HG03442 (cell line): ENCODE results near the gene FMNL1.

Experiments used
- ATAC-seq: cut with Tn5 transposase; IDR thresholded peaks from one replicate; pipeline ENCODE4 v1.9.1; 2021; ENCODE audit warnings: mild to moderate bottlenecking, moderate library complexity; ENCODE audit not compliant: unreplicated experiment

Gene FMNL1

DNA sequence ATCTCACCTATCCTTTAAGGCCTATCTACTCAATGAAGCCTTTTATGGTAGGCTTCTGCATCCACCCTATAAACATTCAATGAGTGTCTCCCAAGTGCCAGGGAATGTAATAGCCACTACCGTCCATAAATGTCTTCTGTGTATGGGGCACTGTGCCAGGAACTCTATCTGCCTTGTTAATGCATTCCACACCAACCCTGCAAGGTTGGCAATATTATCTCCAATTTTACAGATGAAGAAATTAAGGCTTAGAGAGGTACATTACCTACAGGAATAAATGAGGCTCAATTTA is 75.1 kb downstream of the FMNL1 start:
- no peak for ATAC-seq
